Dermis blood vessel endothelial cell (primary cell): ENCODE measurements around the gene EFCAB5. TPM values are rescaled to one million over a fixed set of nuclear protein-coding genes. Genes with fewer than 3 reads are reported as not detected.
"Not testable (repeated sequence)": the region's sequence is repeated elsewhere in the genome, so short reads cannot be mapped to it uniquely, and the experiment has no call there.

Experiments
- DNase-seq: peaks from one replicate; pipeline ENCODE4 v3.0.0; 2010
- total RNA-seq: library from RNA; depleted of rRNA; stranded (reverse); fragments of >200 nt; gene quantifications from 2 replicates; pipeline ENCODE4 v1.2.3, GENCODE V29; 2014

The EFCAB5 gene
- 0.17 and 0.70 TPM in 2 replicates for total RNA-seq

- no peak for DNase-seq
Observed at GRCh38 chr17:29941334-29941733, at the start of gene EFCAB5. EFCAB5 (plus strand) TSS chr17:29941634; CDS start chr17:29941797, 163 bp downstream.

GRCh38 chr17:29892201-29892600 is 49.2 kb upstream of the EFCAB5 start:
- no peak for DNase-seq

GRCh38 chr17:29897136-29897535 is 44.3 kb upstream of the EFCAB5 start:
- DNase-seq = not testable (repeated sequence)

- no peak for DNase-seq
Observed at GRCh38 chr17:29903471-29903870, 38.0 kb upstream of the EFCAB5 start.

GRCh38 chr17:29905086-29905878 is 36.2 kb upstream of the EFCAB5 start:
- no peak for DNase-seq

- no peak for DNase-seq
Observed at GRCh38 chr17:29905879-29906167, 35.6 kb upstream of the EFCAB5 start.

- no peak for DNase-seq
Observed at GRCh38 chr17:29906969-29907368, 34.5 kb upstream of the EFCAB5 start.

- DNase-seq = peak; percentile 23
Observed at GRCh38 chr17:29909236-29910003, 32.0 kb upstream of the EFCAB5 start.

- DNase-seq = no peak
Observed at GRCh38 chr17:29911641-29912177, 29.7 kb upstream of the EFCAB5 start.

- DNase-seq = no peak
Observed at GRCh38 chr17:29914819-29915537, 26.5 kb upstream of the EFCAB5 start.

- no peak for DNase-seq
Observed at GRCh38 chr17:29918016-29918415, 23.4 kb upstream of the EFCAB5 start.

- peak; percentile 72 for DNase-seq
Observed at GRCh38 chr17:29918922-29919856, 22.2 kb upstream of the EFCAB5 start.

- no peak for DNase-seq
Observed at GRCh38 chr17:29924786-29925185, 16.6 kb upstream of the EFCAB5 start.

GRCh38 chr17:29927546-29927945 is 13.9 kb upstream of the EFCAB5 start:
- peak; percentile 79 for DNase-seq

GRCh38 chr17:29929006-29929532 is 12.4 kb upstream of the EFCAB5 start:
- DNase-seq = peak; percentile 90

GRCh38 chr17:29929533-29930408 is 11.7 kb upstream of the EFCAB5 start, which contains the start of gene SSH2:
SSH2 (minus strand) TSS chr17:29930228; CDS start chr17:29930000, 228 bp downstream.
- DNase-seq = peak; percentile 91

GRCh38 chr17:29930409-29931010 is 10.9 kb upstream of the EFCAB5 start:
- peak; percentile 22 for DNase-seq

- DNase-seq = peak; percentile 87
Observed at GRCh38 chr17:29931231-29931932, 10.1 kb upstream of the EFCAB5 start.

- peak; percentile 38 for DNase-seq
Observed at GRCh38 chr17:29933379-29933778, 8.1 kb upstream of the EFCAB5 start.
